ENCODE results near the gene RRP1.

RRP1 gene

DNA sequence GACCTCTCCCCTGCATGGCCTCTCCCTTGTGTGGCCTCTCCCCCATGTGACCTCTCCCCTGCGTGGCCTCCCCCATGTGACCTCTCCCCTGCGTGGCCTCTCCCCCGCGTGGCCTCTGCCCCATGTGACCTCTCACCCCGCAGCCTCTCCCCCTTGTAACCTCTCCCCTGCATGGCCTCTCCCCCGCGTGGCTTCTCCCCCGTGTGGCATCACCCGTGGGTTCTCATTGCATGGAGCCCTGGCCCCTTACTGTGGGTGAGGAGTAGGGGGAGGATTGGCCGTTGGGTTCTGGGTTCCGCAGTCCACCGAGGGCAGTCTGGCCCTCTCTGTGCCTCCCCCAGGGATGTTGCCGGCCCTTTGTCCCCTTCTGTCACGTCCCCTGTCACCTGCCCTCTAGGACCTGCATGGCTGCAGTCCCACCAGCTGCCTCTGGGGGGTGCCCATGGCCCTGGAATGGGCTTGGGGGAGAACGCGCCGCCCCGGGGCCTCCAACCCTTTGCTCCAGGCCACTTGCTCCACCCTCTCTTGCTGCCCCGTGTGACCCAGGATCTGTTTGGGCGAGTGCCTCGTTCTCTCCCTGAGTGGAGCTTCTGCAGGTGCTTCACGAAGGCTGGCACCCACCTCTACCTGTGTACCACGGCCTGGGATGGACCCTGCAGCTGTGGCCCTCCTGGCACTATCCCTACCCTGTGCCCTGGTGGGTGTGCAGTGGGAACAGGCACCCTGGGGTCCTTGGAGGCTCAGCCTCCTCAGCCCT is 21.3 kb downstream of the RRP1 start:
- in situ Hi-C loops (cut with HindIII; ENCODE audit: low sequenced_read_pairs): no loop called here
- H3K4me3 ChIP-seq (ENCODE audit: low read depth, low read length): no peak overlapping the region
- peak; percentile 57 for DNase-seq (ENCODE audit: low read depth, low spot score)
- TF ChIP-seq, protein P1, sequence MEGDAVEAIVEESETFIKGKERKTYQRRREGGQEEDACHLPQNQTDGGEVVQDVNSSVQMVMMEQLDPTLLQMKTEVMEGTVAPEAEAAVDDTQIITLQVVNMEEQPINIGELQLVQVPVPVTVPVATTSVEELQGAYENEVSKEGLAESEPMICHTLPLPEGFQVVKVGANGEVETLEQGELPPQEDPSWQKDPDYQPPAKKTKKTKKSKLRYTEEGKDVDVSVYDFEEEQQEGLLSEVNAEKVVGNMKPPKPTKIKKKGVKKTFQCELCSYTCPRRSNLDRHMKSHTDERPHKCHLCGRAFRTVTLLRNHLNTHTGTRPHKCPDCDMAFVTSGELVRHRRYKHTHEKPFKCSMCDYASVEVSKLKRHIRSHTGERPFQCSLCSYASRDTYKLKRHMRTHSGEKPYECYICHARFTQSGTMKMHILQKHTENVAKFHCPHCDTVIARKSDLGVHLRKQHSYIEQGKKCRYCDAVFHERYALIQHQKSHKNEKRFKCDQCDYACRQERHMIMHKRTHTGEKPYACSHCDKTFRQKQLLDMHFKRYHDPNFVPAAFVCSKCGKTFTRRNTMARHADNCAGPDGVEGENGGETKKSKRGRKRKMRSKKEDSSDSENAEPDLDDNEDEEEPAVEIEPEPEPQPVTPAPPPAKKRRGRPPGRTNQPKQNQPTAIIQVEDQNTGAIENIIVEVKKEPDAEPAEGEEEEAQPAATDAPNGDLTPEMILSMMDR (IDR thresholded peaks at IDR 0.05; ENCODE audit: low read depth, low read length): peak; percentile 98

DNA sequence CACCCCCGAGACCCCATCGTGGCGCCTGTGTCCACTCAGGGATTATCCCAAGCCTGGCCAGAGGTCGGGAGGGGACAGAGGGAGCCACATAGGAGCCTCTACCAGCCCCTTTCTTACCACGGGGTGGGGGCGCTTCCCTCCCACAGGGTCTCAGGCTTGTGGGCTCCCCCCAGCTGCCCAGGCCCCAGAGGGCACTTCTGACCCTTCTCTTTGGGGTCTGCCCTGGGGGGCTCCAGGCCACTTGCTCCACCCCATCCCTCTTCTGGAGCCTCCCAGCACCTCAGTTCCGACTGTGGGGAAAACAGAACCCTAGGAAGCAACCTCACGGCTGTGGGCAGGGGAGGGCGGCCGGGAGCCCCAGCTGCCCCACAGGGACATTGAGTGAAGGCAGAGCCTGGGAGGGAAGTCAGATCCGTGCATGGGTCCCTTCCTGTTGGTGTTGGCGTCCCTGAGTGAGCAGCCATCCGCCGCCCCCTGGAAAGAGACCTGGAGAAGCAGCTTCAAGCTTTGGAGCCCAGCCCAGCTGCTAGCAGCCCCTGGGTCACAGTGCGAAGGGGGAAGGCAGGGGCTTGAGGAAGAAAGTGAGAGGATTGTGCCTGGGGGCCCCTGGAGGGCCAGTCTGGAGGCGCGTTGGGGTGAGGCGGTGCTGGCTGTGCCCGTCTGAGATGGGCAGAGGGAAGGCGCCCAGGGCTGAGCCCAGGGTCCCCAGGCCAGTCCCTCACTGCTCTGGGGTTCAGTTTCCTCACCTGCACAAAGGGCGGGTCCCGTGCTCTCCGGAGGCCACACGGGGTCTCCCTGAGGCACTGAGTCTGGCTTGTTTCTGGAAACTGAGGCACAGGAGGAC is 22.1 kb downstream of the RRP1 start:
- TF ChIP-seq, protein P1 (IDR thresholded peaks at IDR 0.05; ENCODE audit: low read depth, low read length): no peak
- DNase-seq (ENCODE audit: low read depth, low spot score): no peak
- in situ Hi-C loops (cut with HindIII; ENCODE audit: low sequenced_read_pairs): no loop called here
- H3K4me3 ChIP-seq (ENCODE audit: low read depth, low read length): no peak overlapping the region

DNA sequence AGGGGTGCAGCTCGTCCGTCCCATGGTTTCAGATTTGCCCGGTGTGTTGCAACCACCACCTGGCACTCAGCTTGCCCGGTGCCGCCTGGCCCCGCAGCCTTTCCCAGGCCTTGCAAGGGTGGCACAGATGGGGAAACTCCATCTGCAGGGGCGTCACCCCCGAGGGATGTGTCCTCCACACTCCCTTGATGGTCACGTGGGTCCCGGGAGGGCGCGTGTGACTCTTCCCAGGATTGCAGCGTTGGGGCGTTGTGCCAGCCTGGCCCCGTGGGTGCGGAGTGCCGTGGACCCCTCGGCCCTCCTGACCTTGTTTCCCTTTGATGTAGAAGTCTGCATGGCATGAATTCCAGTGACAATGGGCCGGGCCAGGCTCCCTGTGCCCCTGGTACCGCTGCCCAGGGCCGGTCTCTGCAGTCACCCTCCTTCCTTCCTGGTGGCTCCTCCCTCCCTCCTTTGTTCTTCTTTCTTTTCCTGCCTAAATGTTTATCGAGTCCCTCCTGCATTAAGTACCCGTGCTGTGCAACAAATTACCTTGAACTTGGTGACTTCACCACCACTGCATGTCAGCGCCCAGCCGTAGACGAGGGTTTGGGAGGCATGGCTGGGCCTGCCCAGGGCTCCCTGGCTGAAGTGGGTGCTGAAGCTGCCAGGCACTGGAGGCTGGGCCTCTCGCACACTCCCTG is 22.9 kb downstream of the RRP1 start:
- no peak overlapping the region for H3K4me3 ChIP-seq (ENCODE audit: low read depth, low read length)
- in situ Hi-C loops (cut with HindIII; ENCODE audit: low sequenced_read_pairs): no loop called here
- TF ChIP-seq, protein P1 (IDR thresholded peaks at IDR 0.05; ENCODE audit: low read depth, low read length): no peak
- no peak for DNase-seq (ENCODE audit: low read depth, low spot score)

DNA sequence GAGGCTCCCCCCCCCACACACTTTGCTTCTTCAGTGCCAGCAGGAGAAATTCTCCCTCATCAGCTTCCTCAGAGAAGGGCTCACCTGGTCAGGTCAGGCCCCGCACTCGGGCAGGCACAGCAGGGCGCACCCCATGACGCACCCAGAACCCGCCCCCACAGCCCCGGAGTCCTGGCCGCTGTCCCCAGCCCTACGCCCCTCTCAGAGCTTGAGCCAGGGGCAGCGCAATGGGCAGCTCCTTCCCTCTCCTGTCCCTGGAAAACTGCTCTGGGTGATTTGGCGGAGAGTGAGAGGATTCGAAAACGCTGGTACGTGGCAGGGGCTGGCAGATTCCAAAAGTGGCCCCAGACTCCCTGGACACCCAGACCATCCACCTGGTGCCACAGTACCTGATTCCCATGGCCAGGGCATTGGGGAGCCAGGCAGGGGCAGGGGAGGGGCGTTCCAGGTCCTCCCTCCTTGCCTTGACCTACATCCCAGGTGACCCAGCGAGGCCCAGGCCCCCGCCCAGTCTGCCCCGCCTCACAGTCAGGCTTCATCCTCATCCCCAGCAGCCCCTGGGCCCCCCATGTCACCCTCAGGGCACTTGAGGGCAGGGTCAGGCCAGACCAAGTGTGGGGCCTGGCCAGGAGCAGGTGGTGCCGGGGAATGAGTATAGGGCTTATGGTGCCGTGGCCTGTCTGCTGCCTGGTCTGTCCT is 23.7 kb downstream of the RRP1 start:
- DNase-seq (ENCODE audit: low read depth, low spot score): no peak
- no peak overlapping the region for H3K4me3 ChIP-seq (ENCODE audit: low read depth, low read length)
- TF ChIP-seq, protein P1 (IDR thresholded peaks at IDR 0.05; ENCODE audit: low read depth, low read length): no peak
- in situ Hi-C loops (cut with HindIII; ENCODE audit: low sequenced_read_pairs): no loop called here

DNA sequence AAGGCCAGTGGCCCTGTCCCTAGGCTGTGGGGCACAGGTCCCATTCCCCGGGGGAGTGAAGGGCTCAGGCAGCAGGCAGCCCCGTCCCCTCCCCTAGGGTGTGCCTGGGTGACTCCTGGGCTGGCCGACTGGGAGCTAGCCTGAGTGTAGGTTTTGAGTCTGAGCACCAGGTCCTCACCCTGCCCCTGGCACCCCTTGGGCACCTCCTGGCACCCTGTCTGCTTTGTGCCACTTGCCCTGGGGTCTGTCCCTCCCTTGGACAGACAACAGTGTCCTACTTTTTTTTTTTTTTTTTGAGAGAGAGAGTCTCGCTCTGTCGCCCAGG is 24.2 kb downstream of the RRP1 start:
- in situ Hi-C loops (cut with HindIII; ENCODE audit: low sequenced_read_pairs): no loop called here
- TF ChIP-seq, protein P1 (IDR thresholded peaks at IDR 0.05; ENCODE audit: low read depth, low read length): no peak
- DNase-seq (ENCODE audit: low read depth, low spot score): no peak

More for the DNA sequence above, 24.2 kb downstream of the RRP1 start:
- H3K4me3 ChIP-seq (ENCODE audit: low read depth, low read length): no peak overlapping the region
